C4-2B (cell line): Measurements from ENCODE around the gene MYO7B.

Source experiments
- H3K27ac ChIP-seq: fragments of 450-650 bp; 2 replicates; pipeline ENCODE4 v1.5.1; 2017
- ZFX ChIP-seq: fragments of 450-650 bp; IDR thresholded peaks from 2 replicates; pipeline ENCODE4 v1.6.1; 2017
- TF ChIP-seq, protein P1 (sequence below): fragments of 450-650 bp; conservative IDR thresholded peaks from 2 replicates; pipeline ENCODE4 v1.5.1; 2017; ENCODE audit warnings: mild to moderate bottlenecking

MYO7B gene

GRCh38 chr2:127631997-127632581 is 96.6 kb downstream of the MYO7B start:
- TF ChIP-seq ZFX: no peak
- TF ChIP-seq, protein P1, sequence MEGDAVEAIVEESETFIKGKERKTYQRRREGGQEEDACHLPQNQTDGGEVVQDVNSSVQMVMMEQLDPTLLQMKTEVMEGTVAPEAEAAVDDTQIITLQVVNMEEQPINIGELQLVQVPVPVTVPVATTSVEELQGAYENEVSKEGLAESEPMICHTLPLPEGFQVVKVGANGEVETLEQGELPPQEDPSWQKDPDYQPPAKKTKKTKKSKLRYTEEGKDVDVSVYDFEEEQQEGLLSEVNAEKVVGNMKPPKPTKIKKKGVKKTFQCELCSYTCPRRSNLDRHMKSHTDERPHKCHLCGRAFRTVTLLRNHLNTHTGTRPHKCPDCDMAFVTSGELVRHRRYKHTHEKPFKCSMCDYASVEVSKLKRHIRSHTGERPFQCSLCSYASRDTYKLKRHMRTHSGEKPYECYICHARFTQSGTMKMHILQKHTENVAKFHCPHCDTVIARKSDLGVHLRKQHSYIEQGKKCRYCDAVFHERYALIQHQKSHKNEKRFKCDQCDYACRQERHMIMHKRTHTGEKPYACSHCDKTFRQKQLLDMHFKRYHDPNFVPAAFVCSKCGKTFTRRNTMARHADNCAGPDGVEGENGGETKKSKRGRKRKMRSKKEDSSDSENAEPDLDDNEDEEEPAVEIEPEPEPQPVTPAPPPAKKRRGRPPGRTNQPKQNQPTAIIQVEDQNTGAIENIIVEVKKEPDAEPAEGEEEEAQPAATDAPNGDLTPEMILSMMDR: no peak
- no peak overlapping the region for H3K27ac ChIP-seq

- no peak overlapping the region for H3K27ac ChIP-seq
- TF ChIP-seq, protein P1: no peak
- no peak for TF ChIP-seq ZFX
Observed at GRCh38 chr2:127632592-127633489, 97.4 kb downstream of the MYO7B start.

- TF ChIP-seq, protein P1: no peak
- no peak for TF ChIP-seq ZFX
- no peak overlapping the region for H3K27ac ChIP-seq
Observed at GRCh38 chr2:127633556-127634065, 98.1 kb downstream of the MYO7B start.

GRCh38 chr2:127634066-127634617 is 98.7 kb downstream of the MYO7B start:
- no peak overlapping the region for H3K27ac ChIP-seq
- TF ChIP-seq, protein P1: no peak
- no peak for TF ChIP-seq ZFX

GRCh38 chr2:127634626-127635379 is 99.3 kb downstream of the MYO7B start:
- no peak overlapping the region for H3K27ac ChIP-seq
- no peak for TF ChIP-seq ZFX
- TF ChIP-seq, protein P1: no peak

DNA sequence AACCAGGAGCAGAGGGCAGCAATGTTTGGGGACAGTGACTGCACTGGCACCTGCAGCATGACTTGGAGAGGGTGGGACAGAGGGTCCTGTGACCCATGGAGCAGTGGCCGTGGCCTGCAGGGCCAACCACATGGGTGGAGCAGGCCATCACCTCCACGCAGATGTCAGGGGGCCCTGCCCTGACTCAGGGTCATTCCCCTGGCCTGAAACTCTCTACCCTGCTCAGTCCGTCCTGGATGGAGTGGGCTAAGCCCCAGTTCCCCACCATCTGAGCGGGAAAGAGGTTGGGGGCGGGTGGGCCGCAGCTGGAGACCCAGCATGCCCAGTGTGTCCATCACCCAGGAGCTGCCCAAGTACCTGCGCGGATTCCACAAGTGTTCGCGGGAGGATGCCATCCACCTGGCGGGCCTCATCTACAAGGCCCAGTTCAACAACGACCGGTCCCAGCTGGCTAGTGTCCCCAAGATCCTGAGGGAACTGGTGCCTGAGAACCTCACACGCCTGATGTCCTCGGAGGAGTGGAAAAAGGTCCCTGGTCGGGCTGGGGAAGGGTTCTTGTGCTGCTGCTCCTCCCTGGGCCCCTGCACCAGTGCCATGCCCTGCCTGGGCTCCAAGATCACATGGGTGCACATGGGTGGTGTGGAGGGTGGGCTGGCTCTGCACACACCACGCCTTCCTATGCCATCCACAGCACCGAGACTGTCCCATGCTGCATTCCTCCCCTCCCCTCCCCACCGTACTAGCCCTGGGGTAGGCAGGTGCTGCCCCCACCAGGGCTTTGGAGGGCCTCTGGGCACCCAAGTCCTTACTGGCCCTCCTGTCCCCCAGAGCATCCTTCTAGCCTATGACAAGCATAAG is 100.1 kb downstream of the MYO7B start:
- TF ChIP-seq, protein P1: no peak
- TF ChIP-seq ZFX: no peak
- no peak overlapping the region for H3K27ac ChIP-seq
